Measurements from ENCODE around the gene KRTAP5-10.
"Not testable (repeated sequence)": the region's sequence is repeated elsewhere in the genome, so short reads cannot be mapped to it uniquely, and the experiment has no call there.

The KRTAP5-10 gene

GRCh38 chr11:71554996-71555395 is 10.4 kb upstream of the KRTAP5-10 start:
- peaks cover 16% of the 10 kb centered on the region for H3K27me3 Mint-ChIP-seq

GRCh38 chr11:71555508-71555907 is 9.9 kb upstream of the KRTAP5-10 start:
- H3K4me1 Mint-ChIP-seq (ENCODE audit: low read depth), result peaks cover 10% of the 10 kb centered on the region
- no peaks in the 10 kb centered on the region for H3K36me3 Mint-ChIP-seq (ENCODE audit: low read depth)
- no peak overlapping the region for H3K27ac Mint-ChIP-seq

More at GRCh38 chr11:71554996-71555395, 10.4 kb upstream of the KRTAP5-10 start:
- H3K36me3 Mint-ChIP-seq (ENCODE audit: low read depth), result no peaks in the 10 kb centered on the region
- intact Hi-C loops (cut with micrococcal nuclease), result no loop called here
- no peak overlapping the region for H3K27ac Mint-ChIP-seq
- H3K4me3 Mint-ChIP-seq, result no peak overlapping the region
- H3K9me3 Mint-ChIP-seq, result no peaks in the 10 kb centered on the region
- peaks cover 15% of the 10 kb centered on the region for H3K4me1 Mint-ChIP-seq (ENCODE audit: low read depth)

GRCh38 chr11:71556018-71556417 is 9.3 kb upstream of the KRTAP5-10 start:
- intact Hi-C loops (cut with micrococcal nuclease), result no loop called here
- Mint-ChIP-seq H3K4me3 (no peak overlapping the region), H3K9me3 (no peaks in the 10 kb centered on the region), H3K27me3 (peaks cover 11% of the 10 kb centered on the region), H3K27ac (no peak overlapping the region), H3K36me3 (ENCODE audit: low read depth) (no peaks in the 10 kb centered on the region), H3K4me1 (ENCODE audit: low read depth) (peaks cover 5% of the 10 kb centered on the region)

More at GRCh38 chr11:71555508-71555907, 9.9 kb upstream of the KRTAP5-10 start:
- intact Hi-C loops (cut with micrococcal nuclease), result no loop called here
- Mint-ChIP-seq H3K27me3 (peaks cover 11% of the 10 kb centered on the region), H3K4me3 (no peak overlapping the region), H3K9me3 (no peaks in the 10 kb centered on the region)

GRCh38 chr11:71557257-71557656 is 8.1 kb upstream of the KRTAP5-10 start:
- Mint-ChIP-seq H3K4me3 (no peak overlapping the region), H3K9me3 (no peaks in the 10 kb centered on the region), H3K36me3 (ENCODE audit: low read depth) (no peaks in the 10 kb centered on the region), H3K27ac (no peak overlapping the region), H3K27me3 (peaks cover 15% of the 10 kb centered on the region), H3K4me1 (ENCODE audit: low read depth) (no peaks in the 10 kb centered on the region)
- intact Hi-C loops (cut with micrococcal nuclease), result no loop called here

- Mint-ChIP-seq H3K4me1 (ENCODE audit: low read depth) (peaks cover 10% of the 10 kb centered on the region), H3K27ac (no peak overlapping the region), H3K9me3 (no peaks in the 10 kb centered on the region), H3K36me3 (ENCODE audit: low read depth) (no peaks in the 10 kb centered on the region), H3K4me3 (no peak overlapping the region), H3K27me3 (peaks cover 20% of the 10 kb centered on the region)
- intact Hi-C loops (cut with micrococcal nuclease), result no loop called here
Measured at GRCh38 chr11:71558996-71559395, 6.4 kb upstream of the KRTAP5-10 start.

- Mint-ChIP-seq H3K4me1 (ENCODE audit: low read depth) (peaks cover 11% of the 10 kb centered on the region), H3K27me3 (peaks cover 35% of the 10 kb centered on the region), H3K4me3 (no peak overlapping the region), H3K9me3 (no peaks in the 10 kb centered on the region), H3K27ac (no peak overlapping the region), H3K36me3 (ENCODE audit: low read depth) (no peaks in the 10 kb centered on the region)
- intact Hi-C loops (cut with micrococcal nuclease), result no loop called here
Measured at GRCh38 chr11:71562120-71562519, 3.2 kb upstream of the KRTAP5-10 start.

GRCh38 chr11:71563406-71563805 is 2.0 kb upstream of the KRTAP5-10 start:
- no peak overlapping the region for H3K4me3 Mint-ChIP-seq
- H3K9me3 Mint-ChIP-seq, result no peaks in the 10 kb centered on the region
- H3K27ac Mint-ChIP-seq, result no peak overlapping the region
- no peaks in the 10 kb centered on the region for H3K36me3 Mint-ChIP-seq (ENCODE audit: low read depth)
- intact Hi-C loops (cut with micrococcal nuclease), result no loop called here
- peaks cover 11% of the 10 kb centered on the region for H3K4me1 Mint-ChIP-seq (ENCODE audit: low read depth)
- peaks cover 37% of the 10 kb centered on the region for H3K27me3 Mint-ChIP-seq

GRCh38 chr11:71564430-71564829 is 933 bp upstream of the KRTAP5-10 start:
- H3K27me3 Mint-ChIP-seq, result peaks cover 32% of the 10 kb centered on the region
- no peaks in the 10 kb centered on the region for H3K9me3 Mint-ChIP-seq
- peaks cover 11% of the 10 kb centered on the region for H3K4me1 Mint-ChIP-seq (ENCODE audit: low read depth)
- H3K4me3 Mint-ChIP-seq, result no peak overlapping the region
- H3K27ac Mint-ChIP-seq, result no peak overlapping the region
- intact Hi-C loops (cut with micrococcal nuclease), result no loop called here
- no peaks in the 10 kb centered on the region for H3K36me3 Mint-ChIP-seq (ENCODE audit: low read depth)

- Mint-ChIP-seq H3K27me3 (peaks cover 30% of the 10 kb centered on the region), H3K4me3 (no peak overlapping the region), H3K9me3 (no peaks in the 10 kb centered on the region), H3K27ac (no peak overlapping the region), H3K36me3 (ENCODE audit: low read depth) (no peaks in the 10 kb centered on the region), H3K4me1 (ENCODE audit: low read depth) (peaks cover 11% of the 10 kb centered on the region)
- intact Hi-C loops (cut with micrococcal nuclease), result no loop called here
Measured at GRCh38 chr11:71566081-71566620, 788 bp downstream of the KRTAP5-10 start.

- Mint-ChIP-seq H3K27me3 (peaks cover 25% of the 10 kb centered on the region), H3K4me1 (ENCODE audit: low read depth) (peaks cover 11% of the 10 kb centered on the region)
- H3K27ac Mint-ChIP-seq; H3K9me3 Mint-ChIP-seq; H3K36me3 Mint-ChIP-seq (ENCODE audit: low read depth); H3K4me3 Mint-ChIP-seq; intact Hi-C loops (cut with micrococcal nuclease): not testable (repeated sequence)
Measured at GRCh38 chr11:71566626-71567599, 1.6 kb downstream of the KRTAP5-10 start.

- H3K36me3 Mint-ChIP-seq (ENCODE audit: low read depth); H3K27ac Mint-ChIP-seq; H3K4me3 Mint-ChIP-seq; H3K9me3 Mint-ChIP-seq; intact Hi-C loops (cut with micrococcal nuclease): not testable (repeated sequence)
- H3K27me3 Mint-ChIP-seq, result peaks cover 26% of the 10 kb centered on the region
- H3K4me1 Mint-ChIP-seq (ENCODE audit: low read depth), result peaks cover 11% of the 10 kb centered on the region
Measured at GRCh38 chr11:71567633-71568032, 2.3 kb downstream of the KRTAP5-10 start.

GRCh38 chr11:71568704-71569349 is 3.5 kb downstream of the KRTAP5-10 start:
- Mint-ChIP-seq H3K36me3 (ENCODE audit: low read depth) (no peaks in the 10 kb centered on the region), H3K4me3 (no peak overlapping the region), H3K4me1 (ENCODE audit: low read depth) (peaks cover 2% of the 10 kb centered on the region), H3K27me3 (peaks cover 21% of the 10 kb centered on the region), H3K9me3 (no peaks in the 10 kb centered on the region), H3K27ac (no peak overlapping the region)
- intact Hi-C loops (cut with micrococcal nuclease), result no loop called here

- H3K4me1 Mint-ChIP-seq (ENCODE audit: low read depth); H3K27me3 Mint-ChIP-seq; intact Hi-C loops (cut with micrococcal nuclease); H3K36me3 Mint-ChIP-seq (ENCODE audit: low read depth); H3K4me3 Mint-ChIP-seq; H3K9me3 Mint-ChIP-seq; H3K27ac Mint-ChIP-seq: not testable (repeated sequence)
Measured at GRCh38 chr11:71571101-71571850, 5.9 kb downstream of the KRTAP5-10 start.

All from dendritic cell treated with granulocyte-macrophage colony-stimulating factor and Interleukin-4, amounts not matched to agents 40 ng/mL and 50 ng/mL, for 4 days (primary cell).